Breast epithelium (tissue), 4 donors: ENCODE measurements around the gene STT3B. TPM values are rescaled to one million over a fixed set of nuclear protein-coding genes. Genes with fewer than 3 reads are reported as not detected.

Experiments
- DNase-seq, 2 donors: peaks; one replicate each; pipeline ENCODE4 v3.0.0-alpha.2; 2019; ENCODE audit warnings: low spot score in 2 of 2
- H3K27ac ChIP-seq, 2 donors: fragments of 200-600 bp; sonication (generic) in 1 of 2; one replicate each; pipeline ENCODE4 v1.5.1; 2016 to 2019; ENCODE audit warnings: mild to moderate bottlenecking in 1 of 2
- H3K27me3 ChIP-seq, 2 donors: fragments of 200-600 bp; sonication (generic) in 1 of 2; one replicate each; pipeline versions ENCODE4 v1.5.1 to v1.6.0; 2017 to 2019; ENCODE audit warnings: control low read depth in 1 of 2, mild to moderate bottlenecking in 1 of 2
- H3K36me3 ChIP-seq: fragments of 200-600 bp; one replicate; pipeline ENCODE4 v1.5.1; 2019
- H3K4me1 ChIP-seq, 2 donors: fragments of 200-600 bp; sonication (generic); one replicate each; pipeline ENCODE4 v1.5.1; 2016 to 2019; ENCODE audit warnings: control low read depth in 1 of 2
- H3K4me3 ChIP-seq, 3 donors: fragments of 200-600 bp; sonication (generic); 1 replicate in 2 of 3; 2 replicates in 1 of 3; pipeline ENCODE4 v1.5.1; 2016 to 2019; ENCODE audit warnings: mild to moderate bottlenecking in 3 of 3, moderate library complexity in 2 of 3
- H3K9me3 ChIP-seq, 2 donors: fragments of 200-600 bp; sonication (generic) in 1 of 2; one replicate each; pipeline ENCODE4 v1.5.1; 2016 to 2019; ENCODE audit warnings: control low read depth in 1 of 2
- POLR2A ChIP-seq: fragments of 450-650 bp; IDR thresholded peaks from one replicate; pipeline ENCODE4 v1.6.1; 2016; ENCODE audit warnings: antibody characterized with exemption, mild to moderate bottlenecking, moderate library complexity
- POLR2AphosphoS5 ChIP-seq, 3 donors: sonication (generic); formaldehyde crosslinking; IDR thresholded peaks; one replicate each; pipeline ENCODE4 v1.6.1; 2017; ENCODE audit warnings: antibody characterized with exemption in 3 of 3
- intact Hi-C: fragments of 100-400 bp; cut with DNase I; formaldehyde crosslinking; loops from one replicate; pipeline ENCODE4 v1.15.1; 2023; ENCODE audit warnings: low total_unique reads
- total RNA-seq, 3 donors: library from RNA; depleted of rRNA; stranded (reverse); fragments of >200 nt; gene quantifications; one replicate each; pipeline ENCODE4 v1.1.0, GENCODE V29; 2016
- TF ChIP-seq, protein P1 (sequence below), 3 donors: fragments of 450-650 bp; IDR thresholded peaks; one replicate each; pipeline ENCODE4 v1.5.1; 2016 to 2017; ENCODE audit warnings: antibody characterized with exemption in 3 of 3, mild to moderate bottlenecking in 3 of 3, moderate library complexity in 3 of 3

STT3B gene
- total RNA-seq, 3 donors from 2014 or later: 93.5 to 132 (median 109) TPM

- H3K4me1 ChIP-seq: no peaks in the 10 kb centered on the region
- H3K4me3 ChIP-seq: no peak overlapping the region
- intact Hi-C loops: no loop called here
- H3K9me3 ChIP-seq: peaks cover 41 to 47% of the 10 kb centered on the region in 2 donors
- no peaks in the 10 kb centered on the region for H3K36me3 ChIP-seq
- no peak for TF ChIP-seq POLR2A
- TF ChIP-seq POLR2AphosphoS5 (IDR thresholded peaks at IDR 0.05): no peak
- TF ChIP-seq, protein P1, sequence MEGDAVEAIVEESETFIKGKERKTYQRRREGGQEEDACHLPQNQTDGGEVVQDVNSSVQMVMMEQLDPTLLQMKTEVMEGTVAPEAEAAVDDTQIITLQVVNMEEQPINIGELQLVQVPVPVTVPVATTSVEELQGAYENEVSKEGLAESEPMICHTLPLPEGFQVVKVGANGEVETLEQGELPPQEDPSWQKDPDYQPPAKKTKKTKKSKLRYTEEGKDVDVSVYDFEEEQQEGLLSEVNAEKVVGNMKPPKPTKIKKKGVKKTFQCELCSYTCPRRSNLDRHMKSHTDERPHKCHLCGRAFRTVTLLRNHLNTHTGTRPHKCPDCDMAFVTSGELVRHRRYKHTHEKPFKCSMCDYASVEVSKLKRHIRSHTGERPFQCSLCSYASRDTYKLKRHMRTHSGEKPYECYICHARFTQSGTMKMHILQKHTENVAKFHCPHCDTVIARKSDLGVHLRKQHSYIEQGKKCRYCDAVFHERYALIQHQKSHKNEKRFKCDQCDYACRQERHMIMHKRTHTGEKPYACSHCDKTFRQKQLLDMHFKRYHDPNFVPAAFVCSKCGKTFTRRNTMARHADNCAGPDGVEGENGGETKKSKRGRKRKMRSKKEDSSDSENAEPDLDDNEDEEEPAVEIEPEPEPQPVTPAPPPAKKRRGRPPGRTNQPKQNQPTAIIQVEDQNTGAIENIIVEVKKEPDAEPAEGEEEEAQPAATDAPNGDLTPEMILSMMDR (IDR thresholded peaks at IDR 0.05): no peak
- DNase-seq: no peak
- no peak overlapping the region for H3K27ac ChIP-seq
- H3K27me3 ChIP-seq: no peaks in the 10 kb centered on the region
These were observed 115.7 kb downstream of the STT3B start for GRCh38 chr3:31648286-31648968.

- no peak for DNase-seq
- Histone ChIP-seq H3K4me1 (no peaks in the 10 kb centered on the region), H3K9me3 (peaks cover 73 to 78% of the 10 kb centered on the region in 2 donors), H3K4me3 (no peak overlapping the region), H3K36me3 (no peaks in the 10 kb centered on the region), H3K27ac (no peak overlapping the region), H3K27me3 (no peaks in the 10 kb centered on the region)
- intact Hi-C loops: no loop called here
- TF ChIP-seq POLR2A: no peak
- TF ChIP-seq, protein P1 (IDR thresholded peaks at IDR 0.05): no peak
- TF ChIP-seq POLR2AphosphoS5 (IDR thresholded peaks at IDR 0.05): no peak
These were observed 119.6 kb downstream of the STT3B start for GRCh38 chr3:31652296-31652695.

- TF ChIP-seq POLR2AphosphoS5 (IDR thresholded peaks at IDR 0.05): no peak
- H3K9me3 ChIP-seq: peaks cover 71 to 76% of the 10 kb centered on the region in 2 donors
- intact Hi-C loops: no loop called here
These were observed 120.7 kb downstream of the STT3B start for GRCh38 chr3:31653464-31653863.

GRCh38 chr3:31654998-31655397 is 122.3 kb downstream of the STT3B start:
- TF ChIP-seq POLR2A (no peak), POLR2AphosphoS5 (IDR thresholded peaks at IDR 0.05) (no peak)
- TF ChIP-seq, protein P1 (IDR thresholded peaks at IDR 0.05): no peak
- Histone ChIP-seq H3K4me1 (no peaks in the 10 kb centered on the region), H3K27me3 (no peaks in the 10 kb centered on the region), H3K4me3 (no peak overlapping the region), H3K36me3 (no peaks in the 10 kb centered on the region), H3K27ac (no peak overlapping the region), H3K9me3 (peaks cover 56 to 65% of the 10 kb centered on the region in 2 donors)
- intact Hi-C loops: loop anchor here (5.0 kb wide), 1 partner anchor 367 kb away; no protein-coding TSS in a partner anchor
- DNase-seq: no peak

More at GRCh38 chr3:31653464-31653863, 120.7 kb downstream of the STT3B start:
- Histone ChIP-seq H3K4me1 (no peaks in the 10 kb centered on the region), H3K27me3 (no peaks in the 10 kb centered on the region), H3K36me3 (no peaks in the 10 kb centered on the region), H3K4me3 (no peak overlapping the region), H3K27ac (no peak overlapping the region)
- DNase-seq: no peak

- Histone ChIP-seq H3K27me3 (no peaks in the 10 kb centered on the region), H3K4me3 (no peak overlapping the region), H3K36me3 (no peaks in the 10 kb centered on the region), H3K9me3 (peaks cover 22 to 24% of the 10 kb centered on the region in 2 donors), H3K27ac (no peak overlapping the region), H3K4me1 (no peaks in the 10 kb centered on the region)
- intact Hi-C loops: loop anchor here (5.0 kb wide), 1 partner anchor 363 kb away; no protein-coding TSS in a partner anchor
- no peak for DNase-seq
- TF ChIP-seq POLR2A: no peak
- no peak for TF ChIP-seq POLR2AphosphoS5 (IDR thresholded peaks at IDR 0.05)
- TF ChIP-seq, protein P1 (IDR thresholded peaks at IDR 0.05): no peak
These were observed 126.5 kb downstream of the STT3B start for GRCh38 chr3:31659246-31659645.
